HepG2 (cell line): Measurements from ENCODE around the gene TDRD9. TPM values are rescaled to one million over a fixed set of nuclear protein-coding genes. Genes with fewer than 3 reads are reported as not detected.
A peak's percentile ranks its signal among the peaks of the same experiment; 100 is the strongest.

Source experiments
- ATAC-seq: fragments of 200-7000 bp; cut with Tn5 transposase; 3 replicates; pipeline ENCODE4 v1.9.1; 2020; ENCODE audit warnings: mild to moderate bottlenecking, moderate library complexity
- BruUV-seq: library from RNA; stranded (reverse); fragments of 400-500 nt; replicated peaks from 2 replicates; lab custom pipeline; 2021; lab: Mats Ljungman, UMichigan
- CTCF ChIA-PET: fragments of 300-600 bp; formaldehyde crosslinking; extraction: SDS; loops from one replicate; lab custom pipeline; 2021; ENCODE audit warnings: low total read pairs, inconsistent platforms, low intra/inter-chr PET ratio; lab: Yijun Ruan, JAX
- POLR2A ChIA-PET: fragments of 350-600 bp; sonication (Branson Sonifier 250); formaldehyde crosslinking; loops from one replicate; lab custom pipeline; 2020; ENCODE audit warnings: antibody characterized with exemption, inconsistent platforms; lab: Yijun Ruan, JAX
- DNase-seq: peaks from one replicate; pipeline ENCODE4 v3.0.0-alpha.2; 2015; ENCODE audit warnings: low spot score
- FAIRE-seq: peaks from 3 replicates; lab custom pipeline; 2011; peaks lifted over from hg19 to GRCh38; lab: Jason Lieb, UNC
- H2AFZ ChIP-seq: one replicate; pipeline ENCODE4 v1.6.1; 2011; ENCODE audit warnings: low read length, inconsistent platforms
- H3K27ac ChIP-seq: fragments of 300-600 bp; 3 replicates; pipeline ENCODE4 v1.8.0; 2011; ENCODE audit warnings: mixed run types, mild to moderate bottlenecking, mixed read lengths, low read length, inconsistent platforms; ENCODE audit not compliant: insufficient read depth; ENCODE audit errors: extremely low read length
- H3K27me3 ChIP-seq, 2 experiments: fragments of 200-600 bp in 1 of 2; 2 replicates in 1 of 2; 3 replicates in 1 of 2; pipeline versions ENCODE4 v1.6.0 to v1.8.0; 2011; ENCODE audit warnings: low read length in 2 of 2, mild to moderate bottlenecking in 2 of 2, moderate library complexity in 2 of 2, inconsistent platforms in 1 of 2; ENCODE audit not compliant: insufficient read depth in 2 of 2, control insufficient read depth in 1 of 2
- H3K36me3 ChIP-seq, 2 experiments: fragments of 200-600 bp in 1 of 2; replicated peaks in 1 of 2; 2 replicates in 1 of 2; 3 replicates in 1 of 2; pipeline versions ENCODE4 v1.5.1 to v1.8.0; 2011; ENCODE audit warnings: low read length in 2 of 2, inconsistent platforms in 1 of 2; ENCODE audit not compliant: insufficient read depth in 2 of 2, control insufficient read depth in 1 of 2
- H3K4me1 ChIP-seq: 2 replicates; pipeline ENCODE4 v1.5.1; 2012; ENCODE audit warnings: low read length, inconsistent platforms; ENCODE audit not compliant: insufficient read depth
- H3K4me2 ChIP-seq: 2 replicates; pipeline ENCODE4 v1.6.0; 2011; ENCODE audit warnings: low read depth, low read length, inconsistent platforms
- H3K4me3 ChIP-seq, 3 experiments: fragments of 200-600 bp in 1 of 3; sonication (generic), shearing (Covaris generic) in 1 of 3; replicated peaks in 1 of 3; 2 replicates each; pipeline ENCODE4 v1.5.1; 2011 to 2016; ENCODE audit warnings: low read length in 3 of 3, inconsistent platforms in 2 of 3, low read depth in 2 of 3, mild to moderate bottlenecking in 2 of 3, control low read depth in 1 of 3, mixed read lengths in 1 of 3; ENCODE audit not compliant: insufficient read depth in 1 of 3
- H3K79me2 ChIP-seq: one replicate; pipeline ENCODE4 v1.6.1; 2011; ENCODE audit warnings: low read length, inconsistent platforms; ENCODE audit not compliant: insufficient read depth
- H3K9ac ChIP-seq: 2 replicates; pipeline ENCODE4 v1.6.0; 2011; ENCODE audit warnings: mild to moderate bottlenecking, low read depth, low read length, inconsistent platforms; ENCODE audit not compliant: insufficient read depth
- H3K9me3 ChIP-seq: 2 replicates; pipeline ENCODE4 v1.5.1; 2012; ENCODE audit warnings: mild to moderate bottlenecking, low read length
- H4K20me1 ChIP-seq: 2 replicates; pipeline ENCODE4 v1.6.0; 2011; ENCODE audit warnings: inconsistent platforms, mild to moderate bottlenecking, low read length, moderate library complexity; ENCODE audit not compliant: insufficient read depth
- BHLHE40 ChIP-seq: IDR thresholded peaks from 2 replicates; pipeline ENCODE4 v1.6.1; 2011; ENCODE audit warnings: low read length, improper control_type of control experiment
- BORCS8-MEF2B ChIP-seq: sonication (generic); formaldehyde crosslinking; IDR thresholded peaks from 2 replicates; pipeline ENCODE4 v1.8.0; 2022; ENCODE audit warnings: mild to moderate bottlenecking, missing genetic modification reagents
- CBX1 ChIP-seq: IDR thresholded peaks from one replicate; pipeline ENCODE4 v1.6.1; 2016; ENCODE audit warnings: antibody characterized with exemption, low read depth
- FOXO1 ChIP-seq: sonication (generic); formaldehyde crosslinking; IDR thresholded peaks from 2 replicates; pipeline ENCODE4 v1.4.0; 2020; ENCODE audit warnings: missing genetic modification reagents
- FOXP1 ChIP-seq, 2 experiments: fragments of 450-650 bp in 1 of 2; IDR thresholded peaks; 2 replicates each; pipeline ENCODE4 v1.6.1; 2017 to 2018; ENCODE audit warnings: antibody characterized with exemption in 1 of 2
- GABPA ChIP-seq, 2 experiments: IDR thresholded peaks; 2 replicates each; pipeline ENCODE4 v1.6.1; 2011 to 2016; ENCODE audit warnings: low read depth in 2 of 2, low read length in 1 of 2, missing biosample characterization in 1 of 2, missing genetic modification characterization in 1 of 2
- HDAC1 ChIP-seq: sonication (generic); formaldehyde crosslinking; IDR thresholded peaks from 2 replicates; pipeline ENCODE4 v1.5.1; 2020; ENCODE audit warnings: mild to moderate bottlenecking, missing genetic modification reagents
- ISL2 ChIP-seq: sonication (generic); formaldehyde crosslinking; IDR thresholded peaks from 2 replicates; pipeline ENCODE4 v1.5.0; 2020; ENCODE audit warnings: missing genetic modification reagents
- KLF13 ChIP-seq: sonication (generic); formaldehyde crosslinking; IDR thresholded peaks from 2 replicates; pipeline ENCODE4 v1.4.0; 2020; ENCODE audit warnings: mild to moderate bottlenecking, missing genetic modification reagents
- NR2F6 ChIP-seq, 2 experiments: IDR thresholded peaks; 2 replicates each; pipeline ENCODE4 v1.6.1; 2016; ENCODE audit warnings: antibody characterized with exemption in 1 of 2, mild to moderate bottlenecking in 1 of 2
- ONECUT2 ChIP-seq: sonication (generic); formaldehyde crosslinking; IDR thresholded peaks from 2 replicates; pipeline ENCODE4 v1.4.0; 2020; ENCODE audit warnings: missing genetic modification reagents
- RARA ChIP-seq: IDR thresholded peaks from 2 replicates; pipeline ENCODE4 v1.6.1; 2016; ENCODE audit warnings: missing genetic modification reagents, missing compliant biosample characterization
- RBM22 ChIP-seq: fragments of 200-400 bp; formaldehyde crosslinking; optimal IDR thresholded peaks from 2 replicates; pipeline ENCODE3; 2017; ENCODE audit warnings: mild to moderate bottlenecking, low read length, moderate library complexity
- SALL2 ChIP-seq: sonication (generic); formaldehyde crosslinking; IDR thresholded peaks from 2 replicates; pipeline ENCODE4 v1.8.1; 2023; ENCODE audit warnings: mild to moderate bottlenecking, missing genetic modification reagents, inconsistent platforms
- TBP ChIP-seq: sonication (generic); formaldehyde crosslinking; IDR thresholded peaks from 2 replicates; pipeline ENCODE4 v1.5.0; 2020; ENCODE audit warnings: missing genetic modification reagents
- ZFP36L2 ChIP-seq: sonication (generic); formaldehyde crosslinking; IDR thresholded peaks from 2 replicates; pipeline ENCODE4 v1.4.0; 2020; ENCODE audit warnings: missing genetic modification reagents
- ZNF256 ChIP-seq: sonication (generic); formaldehyde crosslinking; conservative IDR thresholded peaks from 2 replicates; pipeline ENCODE4 v1.4.0; 2020; ENCODE audit warnings: missing genetic modification reagents
- ZNF333 ChIP-seq: sonication (generic); formaldehyde crosslinking; IDR thresholded peaks from 2 replicates; pipeline ENCODE4 v1.4.0; 2020; ENCODE audit warnings: mild to moderate bottlenecking, missing genetic modification reagents, borderline replicate concordance
- ZNF598 ChIP-seq: sonication (generic); formaldehyde crosslinking; IDR thresholded peaks from 2 replicates; pipeline ENCODE4 v1.5.1; 2020; ENCODE audit warnings: mild to moderate bottlenecking, missing genetic modification reagents, borderline replicate concordance
- ZNF672 ChIP-seq: sonication (generic); formaldehyde crosslinking; IDR thresholded peaks from 2 replicates; pipeline ENCODE4 v1.8.1; 2022; ENCODE audit warnings: missing genetic modification reagents
- ZNF792 ChIP-seq: IDR thresholded peaks from 2 replicates; pipeline ENCODE4 v1.6.1; 2016
- WGBS: methylation state at CpG from one replicate; pipeline ENCODE4 v1.1.6; 2017; ENCODE audit warnings: low lambda C conversion rate; 5-methylcytosine and 5-hydroxymethylcytosine counted together
- in situ Hi-C: cut with HindIII; loops from 2 replicates; pipeline ENCODE4 v1.10.0; 2017; ENCODE audit warnings: low pct_unique_long_range_greater_than_20kb; ENCODE audit not compliant: extremely low pct_ligation_motif_present
- intact Hi-C: fragments of 100-400 bp; cut with micrococcal nuclease; formaldehyde crosslinking; loops from one replicate; pipeline ENCODE4 v1.10.0; 2022; ENCODE audit not compliant: unreplicated experiment
- polyA plus RNA-seq, 8 experiments: library from polyadenylated mRNA; depleted of rRNA in 3 of 8; stranded (reverse) in 7 of 8; unstranded in 1 of 8; fragments of >200 nt; fragmentation: Illumina TruSeq in 4 of 8; extraction: Trizol in 4 of 8; gene quantifications; 2 replicates each; pipeline versions ENCODE4 v1.2.1 to v1.2.3, GENCODE V29; 2011 to 2016; ENCODE audit warnings: low read depth in 4 of 8, missing spikeins in 1 of 8, mixed read lengths in 1 of 8; ENCODE audit not compliant: insufficient read depth in 1 of 8
- total RNA-seq, 5 experiments: library from RNA; depleted of rRNA; stranded (reverse); fragments of >200 nt; fragmentation: Illumina TruSeq; extraction: Trizol; gene quantifications; 2 replicates each; pipeline ENCODE4 v1.2.3, GENCODE V29; 2016; ENCODE audit warnings: low read depth in 1 of 5
- TF ChIP-seq, protein P1 (sequence below): sonication (generic); formaldehyde crosslinking; IDR thresholded peaks from 2 replicates; pipeline ENCODE4 v1.4.0; 2020; ENCODE audit warnings: mild to moderate bottlenecking, missing genetic modification reagents
- TF ChIP-seq, protein P2 (sequence below): sonication (generic); formaldehyde crosslinking; IDR thresholded peaks from 2 replicates; pipeline ENCODE4 v1.4.0; 2020; ENCODE audit warnings: mild to moderate bottlenecking, missing genetic modification reagents, borderline replicate concordance

Gene TDRD9
- total and polyA plus RNA-seq, 2 of the 13 experiments (the other 11 are each of a cell fraction or from before 2014, with no cell fraction given) = not detected

DNA sequence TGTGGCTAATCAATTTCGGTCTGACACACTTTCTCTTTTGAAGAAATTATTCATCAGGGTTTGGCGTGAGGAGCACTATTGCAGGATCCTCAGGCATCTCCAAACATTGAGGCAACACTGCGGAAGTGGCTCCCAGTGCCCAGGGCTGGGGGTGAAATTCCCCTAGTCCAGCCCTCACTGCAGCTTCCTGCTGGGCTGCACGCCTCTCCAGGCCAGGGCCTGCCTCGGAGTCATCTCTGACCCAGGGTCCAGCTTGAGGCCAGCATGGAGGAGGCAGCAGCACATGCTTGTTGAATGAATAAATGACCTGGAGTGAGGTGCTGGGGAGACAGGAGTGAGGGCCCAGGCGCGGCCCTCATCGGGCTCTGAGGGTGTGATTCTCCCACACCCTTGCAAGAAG is 36.0 kb upstream of the TDRD9 start (continued):
- TF ChIP-seq ZNF792 (CRISPR knock-in tag) = peak; percentile 59; the same call in 1 of the 2 replicates
- TF ChIP-seq, all 625 proteins: peak for 49

DNA sequence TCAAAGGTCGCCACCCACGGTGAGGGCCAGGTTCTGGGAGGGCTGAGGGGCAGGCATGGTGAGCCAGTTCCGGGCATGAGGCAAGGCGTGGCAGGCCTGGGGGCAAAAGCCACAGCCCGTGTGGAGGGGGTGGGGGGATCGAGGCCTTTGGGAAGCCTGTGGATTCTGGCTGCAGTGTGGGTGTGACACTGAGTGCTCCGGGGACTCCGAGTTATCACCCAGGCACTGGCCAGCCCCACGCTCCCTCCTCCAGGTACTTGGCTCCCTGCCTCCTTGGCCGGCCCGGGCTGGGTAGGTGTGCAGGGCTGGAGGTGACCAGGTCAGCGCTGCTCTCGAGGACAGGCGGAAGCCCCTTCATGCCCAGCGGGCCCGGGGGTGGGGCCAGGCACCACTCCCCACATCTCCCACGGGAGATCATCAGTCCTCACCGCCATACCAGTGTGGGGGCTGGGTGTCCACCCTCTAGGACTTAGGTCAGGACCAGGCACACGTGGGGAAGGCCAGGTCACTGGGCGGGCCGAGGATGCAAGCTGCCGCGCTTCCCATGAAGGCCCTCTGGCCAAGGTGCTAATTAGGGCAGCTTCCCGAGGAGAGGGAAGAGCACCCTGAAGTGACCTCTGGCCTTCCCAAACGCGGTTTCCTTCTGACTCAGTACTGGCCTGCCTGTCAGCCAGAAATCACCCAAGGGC is 34.1 kb upstream of the TDRD9 start:
- CTCF ChIA-PET = no interaction called here
- no peaks in the 10 kb centered on the region for H4K20me1 ChIP-seq
- TF ChIP-seq ZNF256 (CRISPR knock-in tag) (no peak), ZFP36L2 (CRISPR knock-in tag) (no peak), BORCS8-MEF2B (CRISPR knock-in tag) (no peak), RARA (CRISPR knock-in tag) (no peak), ZNF333 (CRISPR knock-in tag) (no peak), NR2F6 (IDR thresholded peaks at IDR 0.05) (peak; percentile 34; the same call in 1 of the 2 replicates), NR2F6 (CRISPR knock-in tag; IDR thresholded peaks at IDR 0.05) (no peak), BHLHE40 (no peak), ZNF672 (no peak), ISL2 (CRISPR knock-in tag) (no peak), CBX1 (no peak), ZNF598 (CRISPR knock-in tag) (no peak), FOXO1 (CRISPR knock-in tag) (no peak), RBM22 (no peak), FOXP1 (IDR thresholded peaks at IDR 0.05) (no peak), FOXP1 (CRISPR knock-in tag; IDR thresholded peaks at IDR 0.05) (no peak), SALL2 (CRISPR knock-in tag) (no peak), HDAC1 (CRISPR knock-in tag) (0 out of 2 replicates have a peak, but pooled peaks have one; percentile 23), TBP (CRISPR knock-in tag) (no peak), KLF13 (no peak), GABPA (IDR thresholded peaks at IDR 0.05; ENCODE audit: low read depth, low read length) (no peak), GABPA (CRISPR knock-in tag; IDR thresholded peaks at IDR 0.05; ENCODE audit: low read depth) (peak; percentile 18; the same call in 1 of the 2 replicates), ONECUT2 (CRISPR knock-in tag) (no peak)
- TF ChIP-seq, protein P1, sequence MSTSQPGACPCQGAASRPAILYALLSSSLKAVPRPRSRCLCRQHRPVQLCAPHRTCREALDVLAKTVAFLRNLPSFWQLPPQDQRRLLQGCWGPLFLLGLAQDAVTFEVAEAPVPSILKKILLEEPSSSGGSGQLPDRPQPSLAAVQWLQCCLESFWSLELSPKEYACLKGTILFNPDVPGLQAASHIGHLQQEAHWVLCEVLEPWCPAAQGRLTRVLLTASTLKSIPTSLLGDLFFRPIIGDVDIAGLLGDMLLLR (CRISPR knock-in tag) = 0 out of 2 replicates have a peak, but pooled peaks have one; percentile 26
- TF ChIP-seq, protein P2, sequence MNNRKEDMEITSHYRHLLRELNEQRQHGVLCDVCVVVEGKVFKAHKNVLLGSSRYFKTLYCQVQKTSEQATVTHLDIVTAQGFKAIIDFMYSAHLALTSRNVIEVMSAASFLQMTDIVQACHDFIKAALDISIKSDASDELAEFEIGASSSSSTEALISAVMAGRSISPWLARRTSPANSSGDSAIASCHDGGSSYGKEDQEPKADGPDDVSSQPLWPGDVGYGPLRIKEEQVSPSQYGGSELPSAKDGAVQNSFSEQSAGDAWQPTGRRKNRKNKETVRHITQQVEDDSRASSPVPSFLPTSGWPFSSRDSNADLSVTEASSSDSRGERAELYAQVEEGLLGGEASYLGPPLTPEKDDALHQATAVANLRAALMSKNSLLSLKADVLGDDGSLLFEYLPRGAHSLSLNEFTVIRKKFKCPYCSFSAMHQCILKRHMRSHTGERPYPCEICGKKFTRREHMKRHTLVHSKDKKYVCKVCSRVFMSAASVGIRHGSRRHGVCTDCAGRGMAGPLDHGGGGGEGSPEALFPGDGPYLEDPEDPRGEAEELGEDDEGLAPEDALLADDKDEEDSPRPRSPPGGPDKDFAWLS (CRISPR knock-in tag) = no peak

More for the DNA sequence above, 34.1 kb upstream of the TDRD9 start:
- no peaks in the 10 kb centered on the region for H3K79me2 ChIP-seq
- H3K4me2 ChIP-seq = no peak overlapping the region
- no peak overlapping the region for H3K4me3 ChIP-seq
- ATAC-seq (no peak), FAIRE-seq (no peak), DNase-seq (no peak)
- WGBS = 73% methylated on average over 12 of the region's 26 CpGs
- no peaks in the 10 kb centered on the region for H3K27me3 ChIP-seq
- H3K36me3 ChIP-seq = no peaks in the 10 kb centered on the region
- no peaks in the 10 kb centered on the region for H3K9me3 ChIP-seq
- H3K9ac ChIP-seq = no peak overlapping the region
- intact Hi-C loops = no loop called here
- peaks cover 95% of the 10 kb centered on the region for H3K4me1 ChIP-seq
- POLR2A ChIA-PET = interaction anchor here (7.3 kb wide), 1 partner anchor 14 kb away, joined by 195 read pairs; no protein-coding TSS in a partner anchor
- H2AFZ ChIP-seq = no peak overlapping the region
- no TSS peak for BruUV-seq
- in situ Hi-C loops = no loop called here
- no peak overlapping the region for H3K27ac ChIP-seq
